ENCODE data around the gene SETD7. TPM values are rescaled to one million over a fixed set of nuclear protein-coding genes. Genes with fewer than 3 reads are reported as not detected.

The SETD7 gene
- total and polyA plus RNA-seq, 12 donors = 12.0 to 79.2 (median 52.8) TPM

GRCh38 chr4:139540632-139541031 lies 15.4 kb downstream of the SETD7 start:
- ATAC-seq = no peak
- WGBS, 2 donors = 78 to 80% methylated on average over 5 of the region's 5 CpGs
- no peak for DNase-seq
- Histone ChIP-seq H3K36me3 (peaks cover 0 to 67% (median 1%) of the 10 kb centered on the region in 9 donors), H3K27ac (peak overlapping the region in 1 of 10 donors; percentile 4), H3K27me3 (no peaks in the 10 kb centered on the region), H3K9me3 (no peaks in the 10 kb centered on the region), H3K4me3 (no peak overlapping the region), H3K4me1 (peaks cover 0 to 19% (median 4%) of the 10 kb centered on the region in 9 donors)
- no peak for TF ChIP-seq CTCF (IDR thresholded peaks at IDR 0.05)
- intact Hi-C loops (cut with DNase I) = no loop called here

GRCh38 chr4:139540161-139540560 lies 15.9 kb downstream of the SETD7 start:
- WGBS, 2 donors = 96% methylated on average over 2 of the region's 2 CpGs
- no peak for DNase-seq
- peak overlapping the region in 1 of 10 donors; percentile 4 for H3K27ac ChIP-seq
- intact Hi-C loops (cut with DNase I) = no loop called here
- H3K4me1 ChIP-seq = peaks cover 0 to 23% (median 4%) of the 10 kb centered on the region in 9 donors
- H3K4me3 ChIP-seq = no peak overlapping the region
- no peaks in the 10 kb centered on the region for H3K27me3 ChIP-seq
- TF ChIP-seq CTCF (IDR thresholded peaks at IDR 0.05) = no peak
- H3K9me3 ChIP-seq = no peaks in the 10 kb centered on the region
- no peak for ATAC-seq
- H3K36me3 ChIP-seq = peaks cover 0 to 65% (median 0%) of the 10 kb centered on the region in 9 donors

GRCh38 chr4:139537292-139537691 lies 18.7 kb downstream of the SETD7 start:
- intact Hi-C loops (cut with DNase I) = loop anchor here in 1 of 10 donors (10.0 kb wide), 1 partner anchor 122 kb away; no protein-coding TSS in a partner anchor
- DNase-seq (no peak), ATAC-seq (no peak)
- H3K27me3 ChIP-seq = no peaks in the 10 kb centered on the region
- H3K4me3 ChIP-seq = no peak overlapping the region
- TF ChIP-seq CTCF (IDR thresholded peaks at IDR 0.05) = no peak
- peaks cover 0 to 28% (median 6%) of the 10 kb centered on the region in 9 donors for H3K4me1 ChIP-seq
- 97 to 98% methylated on average over 7 of the region's 7 CpGs for WGBS, 2 donors
- peaks cover 0 to 64% (median 14%) of the 10 kb centered on the region in 9 donors for H3K36me3 ChIP-seq
- no peak overlapping the region for H3K27ac ChIP-seq
- no peaks in the 10 kb centered on the region for H3K9me3 ChIP-seq

GRCh38 chr4:139535871-139536234 lies 20.2 kb downstream of the SETD7 start:
- DNase-seq = no peak
- H3K9me3 ChIP-seq = no peaks in the 10 kb centered on the region
- H3K27ac ChIP-seq = peak overlapping the region in 1 of 10 donors; percentile 5
- peaks cover 0 to 69% (median 20%) of the 10 kb centered on the region in 9 donors for H3K36me3 ChIP-seq
- no peak for ATAC-seq
- TF ChIP-seq CTCF (IDR thresholded peaks at IDR 0.05) = no peak
- intact Hi-C loops (cut with DNase I) = loop anchor here in 1 of 10 donors (10.0 kb wide), 1 partner anchor 121 kb away; no protein-coding TSS in a partner anchor
- peaks cover 0 to 20% (median 7%) of the 10 kb centered on the region in 9 donors for H3K4me1 ChIP-seq
- H3K27me3 ChIP-seq = no peaks in the 10 kb centered on the region
- H3K4me3 ChIP-seq = no peak overlapping the region
- WGBS, 2 donors = 90 to 93% methylated on average over 5 of the region's 5 CpGs
